GM20431 (cell line): ENCODE measurements around the gene PRKCZ.

ENCODE experiments used
- in situ Hi-C: fragments of 300-500 bp; cut with MseI, MboI; formaldehyde crosslinking; loops from one replicate; pipeline ENCODE4 v1.15.0; 2020; ENCODE audit warnings: low sequenced_read_pairs; ENCODE audit not compliant: unreplicated experiment

The PRKCZ gene

GRCh38 chr1:2098839-2099785 lies 48.9 kb downstream of the PRKCZ start:
- in situ Hi-C loops, result no loop called here

GRCh38 chr1:2099886-2100779 lies 49.9 kb downstream of the PRKCZ start:
- in situ Hi-C loops, result no loop called here

- in situ Hi-C loops, result no loop called here
Observed at GRCh38 chr1:2100780-2101108, 50.5 kb downstream of the PRKCZ start.

GRCh38 chr1:2101531-2101930 lies 51.3 kb downstream of the PRKCZ start:
- in situ Hi-C loops, result no loop called here

GRCh38 chr1:2101946-2102345 lies 51.7 kb downstream of the PRKCZ start:
- in situ Hi-C loops, result no loop called here

GRCh38 chr1:2102753-2103152 lies 52.5 kb downstream of the PRKCZ start:
- in situ Hi-C loops, result no loop called here

- in situ Hi-C loops, result no loop called here
Observed at GRCh38 chr1:2103266-2103900, 53.2 kb downstream of the PRKCZ start.

GRCh38 chr1:2103901-2104590 lies 53.8 kb downstream of the PRKCZ start:
- in situ Hi-C loops, result no loop called here

- in situ Hi-C loops, result no loop called here
Observed at GRCh38 chr1:2104621-2105427, 54.6 kb downstream of the PRKCZ start.

GRCh38 chr1:2105781-2106524 lies 55.7 kb downstream of the PRKCZ start:
- in situ Hi-C loops, result no loop called here

- in situ Hi-C loops, result no loop called here
Observed at GRCh38 chr1:2106659-2107405, 56.6 kb downstream of the PRKCZ start.

- in situ Hi-C loops, result no loop called here
Observed at GRCh38 chr1:2107586-2108212, 57.5 kb downstream of the PRKCZ start.

GRCh38 chr1:2108213-2108876 lies 58.1 kb downstream of the PRKCZ start:
- in situ Hi-C loops, result no loop called here

GRCh38 chr1:2108877-2109580 lies 58.8 kb downstream of the PRKCZ start:
- in situ Hi-C loops, result no loop called here

- in situ Hi-C loops, result no loop called here
Observed at GRCh38 chr1:2109581-2110021, 59.4 kb downstream of the PRKCZ start.

GRCh38 chr1:2110191-2110737 lies 60.1 kb downstream of the PRKCZ start:
- in situ Hi-C loops, result no loop called here
